Pulmonary artery endothelial cell (primary cell): ENCODE results near the gene MED6. TPM values are rescaled to one million over a fixed set of nuclear protein-coding genes. Genes with fewer than 3 reads are reported as not detected.

Experiments
- DNase-seq: peaks from one replicate; pipeline ENCODE4 v3.0.0-alpha.2; 2011; ENCODE audit warnings: low read depth, low spot score
- total RNA-seq: library from RNA; depleted of rRNA; stranded (reverse); fragments of >200 nt; gene quantifications from 2 replicates; pipeline ENCODE4 v1.2.3, GENCODE V29; 2014

Gene MED6
- total RNA-seq, 1 donor from 2014 or later: 25.3 TPM

DNA sequence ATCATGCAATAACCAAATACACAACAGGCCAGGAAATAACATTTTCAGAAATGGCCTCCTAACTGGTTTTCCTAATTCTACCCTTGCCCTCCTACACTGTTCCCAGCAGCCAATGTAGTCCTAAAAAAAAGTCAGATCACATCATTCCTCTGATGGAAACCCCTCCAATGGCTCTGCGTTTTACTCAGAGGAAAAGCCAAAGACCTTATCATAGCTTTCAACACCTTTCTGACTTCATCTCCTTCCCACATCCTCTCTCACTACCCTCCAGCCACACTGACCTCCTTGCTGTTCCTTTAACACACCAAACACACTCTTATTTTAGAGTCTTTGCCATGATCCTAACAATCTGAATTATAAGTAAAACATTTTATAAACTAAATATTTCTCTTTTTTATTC is 1.1 kb downstream of the MED6 start:
- no peak for DNase-seq

DNA sequence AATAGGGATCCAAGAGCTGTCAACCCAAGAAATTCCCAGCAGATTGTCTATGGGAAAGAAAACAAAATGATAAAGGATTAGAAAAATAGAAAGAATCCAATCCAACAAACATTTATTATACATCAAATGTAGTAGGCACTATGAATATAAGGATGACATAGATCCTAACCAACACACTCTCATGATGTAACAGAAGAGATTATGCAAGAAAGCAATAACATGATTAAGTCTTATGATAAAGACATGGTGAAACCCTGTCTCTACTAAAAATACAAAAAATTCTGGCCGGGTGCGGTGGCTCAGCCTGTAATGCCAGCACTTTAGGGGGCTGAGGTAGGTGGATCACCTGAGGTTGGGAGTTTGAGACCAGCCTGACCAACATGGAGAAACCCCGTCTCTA is 2.7 kb downstream of the MED6 start:
- no peak for DNase-seq

DNA sequence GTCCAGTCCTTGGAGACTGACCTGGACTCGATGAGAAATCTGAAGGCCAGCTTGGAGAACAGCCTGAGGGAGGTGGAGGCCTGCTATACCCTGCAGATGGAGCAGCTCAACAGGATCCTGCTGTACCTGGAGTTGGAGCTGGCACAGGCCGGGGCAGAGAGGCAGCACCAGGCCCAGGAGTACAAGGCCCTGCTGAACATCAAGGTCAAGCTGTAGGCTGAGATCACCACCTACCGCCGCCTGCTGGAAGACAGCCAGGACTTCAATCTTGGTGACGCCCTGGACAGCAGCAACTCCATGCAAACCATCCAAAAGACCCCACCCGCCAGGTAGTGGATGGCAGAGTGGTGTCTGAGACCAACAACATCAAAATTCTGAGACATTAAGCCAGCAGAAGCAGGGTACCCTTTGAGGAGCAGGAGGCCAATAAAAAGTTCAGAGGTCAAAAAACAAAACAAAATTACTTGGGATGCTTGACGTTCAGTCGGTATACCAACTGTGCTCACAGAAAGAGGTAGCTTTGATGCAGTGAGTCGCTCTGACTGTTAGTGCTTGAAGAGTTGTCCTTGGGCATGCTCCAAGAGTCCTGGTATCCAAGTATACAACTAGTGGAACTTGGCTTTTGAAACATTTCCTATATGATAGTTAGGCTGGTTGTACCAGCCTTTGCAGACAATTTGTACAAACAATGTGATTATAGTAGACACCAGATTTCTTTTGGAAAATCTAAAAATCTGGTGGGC is 4.8 kb downstream of the MED6 start:
- DNase-seq: no peak

DNA sequence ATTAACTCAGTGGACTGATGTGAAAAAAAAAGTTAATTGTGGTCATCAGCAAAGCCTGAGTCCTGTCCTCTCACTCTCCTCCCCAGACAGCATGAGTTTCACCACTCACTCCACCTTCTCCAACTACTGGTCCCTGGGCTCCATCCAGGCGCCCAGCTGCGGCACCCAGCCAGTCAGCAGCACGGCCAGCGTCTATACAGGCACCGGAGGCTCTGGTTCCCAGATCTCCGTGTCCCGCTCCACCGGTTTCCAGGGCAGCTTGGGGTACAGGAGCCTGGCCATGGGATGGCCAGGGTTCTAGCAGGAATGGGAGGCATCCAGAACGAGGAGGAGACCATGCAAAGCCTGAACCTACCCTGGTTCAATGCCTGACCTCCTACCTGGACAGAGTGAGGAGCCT is 6.0 kb downstream of the MED6 start:
- DNase-seq: no peak

DNA sequence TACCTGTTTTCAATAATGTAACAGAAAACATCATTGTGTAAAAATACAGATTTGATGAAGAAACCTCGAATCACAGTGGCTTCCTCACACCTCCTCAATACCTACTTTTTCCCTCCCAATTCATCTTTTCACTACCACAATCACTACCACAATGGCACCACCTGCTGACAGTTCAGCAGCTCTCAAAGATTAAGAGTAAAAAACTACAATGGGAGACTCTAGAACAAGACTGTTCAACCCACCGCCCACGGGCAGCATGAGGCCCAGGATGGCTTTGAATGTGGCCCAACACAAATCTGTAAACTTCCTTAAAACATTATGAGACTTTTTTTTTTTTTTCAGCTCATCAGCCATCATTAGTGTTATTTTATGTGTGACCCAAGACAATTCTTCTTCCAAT is 15.2 kb downstream of the MED6 start:
- no peak for DNase-seq

DNA sequence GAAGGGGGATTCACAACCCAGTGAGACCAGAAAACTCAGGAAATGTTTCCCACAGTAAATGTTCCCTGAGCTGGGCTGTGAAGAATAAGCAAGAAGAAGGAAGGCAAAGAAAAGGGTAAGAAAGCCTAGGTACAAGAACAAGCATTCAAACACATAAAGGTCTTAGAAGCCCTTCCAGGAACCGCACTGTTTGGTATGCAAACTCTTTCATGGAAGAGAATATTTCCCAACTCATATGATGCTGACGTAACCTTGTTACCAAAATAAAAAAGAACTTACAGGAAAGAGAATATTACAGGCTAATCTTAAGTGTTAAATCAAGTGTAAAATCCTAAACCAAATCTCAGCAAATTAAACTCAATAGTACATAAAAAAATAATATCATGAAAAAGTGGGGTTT is 23.6 kb downstream of the MED6 start:
- no peak for DNase-seq

DNA sequence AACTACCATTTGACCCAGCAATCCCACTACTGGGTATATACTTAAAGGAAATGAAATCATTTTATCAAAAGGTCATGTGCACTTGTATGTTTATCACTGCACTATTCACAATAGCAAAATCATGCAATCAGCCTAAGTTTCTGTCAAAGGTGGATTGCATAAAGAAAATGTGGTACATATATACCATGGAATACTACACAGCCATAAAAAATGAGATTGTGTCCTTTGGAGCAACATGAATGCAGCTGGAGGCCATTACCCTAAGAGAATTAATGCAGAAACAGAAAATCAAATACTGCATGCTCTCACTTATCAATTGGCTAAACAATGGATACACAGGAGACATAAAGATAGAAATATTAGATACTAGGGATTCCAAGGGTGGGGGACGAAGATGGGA is 27.4 kb downstream of the MED6 start:
- no peak for DNase-seq

DNA sequence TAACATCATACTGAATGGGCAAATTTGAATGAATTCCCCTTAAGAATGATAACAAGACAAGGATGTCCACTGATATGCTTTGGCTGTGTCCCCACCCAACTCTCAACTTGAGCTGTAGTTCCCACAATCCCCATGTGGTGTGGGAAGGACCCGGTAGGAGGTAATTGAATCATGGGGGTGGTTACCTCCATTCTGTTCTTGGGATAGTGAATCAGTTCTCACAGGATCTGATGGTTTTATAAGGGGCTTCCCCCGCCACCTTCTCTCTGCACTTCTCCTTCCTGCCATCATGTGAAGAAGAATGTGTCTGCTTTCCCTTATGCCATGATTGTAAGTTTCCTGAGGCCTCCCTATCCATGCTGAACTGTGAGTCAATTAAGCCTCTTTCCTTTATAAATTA is 29.3 kb downstream of the MED6 start:
- DNase-seq: no peak

DNA sequence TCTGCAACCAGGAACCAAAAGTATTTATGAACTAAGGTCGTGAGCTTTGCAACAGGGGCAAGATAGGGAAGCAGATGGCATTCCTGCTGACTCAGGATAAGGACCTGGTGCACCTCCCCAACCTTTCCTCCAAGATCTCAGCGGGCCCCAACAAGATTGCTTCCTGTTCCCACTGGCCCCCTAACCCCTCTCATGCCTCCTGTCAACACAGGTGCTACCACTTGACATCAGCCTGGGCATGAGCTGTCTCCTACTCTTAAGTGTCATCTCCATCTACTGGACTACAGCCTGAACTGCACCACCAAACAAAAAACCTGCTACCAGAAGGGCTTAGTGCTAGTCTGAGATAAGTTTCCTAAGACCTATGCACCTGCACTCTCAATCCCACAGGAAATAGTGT is 32.7 kb downstream of the MED6 start:
- peak; percentile 1 for DNase-seq

DNA sequence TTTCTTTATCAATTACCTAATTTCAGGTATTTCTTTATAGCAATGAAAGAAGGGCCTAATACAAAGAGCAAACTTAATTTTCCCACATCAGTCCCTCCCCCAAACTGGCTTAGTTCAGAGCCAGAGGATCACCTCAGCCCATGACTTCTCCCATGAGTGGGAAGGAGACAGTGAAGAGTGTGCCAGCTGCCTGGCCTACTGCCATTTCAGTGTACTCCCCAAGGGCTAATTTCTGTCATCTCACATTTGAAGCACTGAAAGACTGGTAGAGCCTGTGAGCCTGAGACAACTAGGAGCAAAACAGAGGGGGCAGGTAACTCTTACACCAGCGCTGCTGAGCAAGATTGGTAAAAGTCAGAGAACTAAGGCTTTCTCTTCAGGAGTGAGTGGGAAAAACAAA is 36.6 kb downstream of the MED6 start:
- DNase-seq: no peak

DNA sequence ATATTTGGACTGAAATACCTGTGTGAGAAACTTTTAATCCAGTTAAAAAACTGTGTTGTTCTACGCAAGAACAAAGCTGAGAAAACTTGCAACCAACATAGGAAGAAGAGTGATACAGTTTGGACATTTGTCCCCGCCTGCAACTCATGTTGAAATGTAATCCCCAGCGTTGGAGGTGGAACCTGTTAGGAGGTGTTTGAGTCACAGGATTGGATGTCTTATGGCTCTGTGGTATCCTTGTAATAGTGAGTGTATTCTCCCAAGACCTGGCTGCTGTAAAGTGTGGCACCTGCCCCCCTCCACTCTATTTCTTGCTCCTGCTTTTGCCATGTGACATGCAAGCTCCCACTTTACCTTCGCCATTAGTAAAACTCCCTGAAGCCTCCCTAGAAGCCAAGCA is 37.0 kb downstream of the MED6 start:
- DNase-seq: no peak

DNA sequence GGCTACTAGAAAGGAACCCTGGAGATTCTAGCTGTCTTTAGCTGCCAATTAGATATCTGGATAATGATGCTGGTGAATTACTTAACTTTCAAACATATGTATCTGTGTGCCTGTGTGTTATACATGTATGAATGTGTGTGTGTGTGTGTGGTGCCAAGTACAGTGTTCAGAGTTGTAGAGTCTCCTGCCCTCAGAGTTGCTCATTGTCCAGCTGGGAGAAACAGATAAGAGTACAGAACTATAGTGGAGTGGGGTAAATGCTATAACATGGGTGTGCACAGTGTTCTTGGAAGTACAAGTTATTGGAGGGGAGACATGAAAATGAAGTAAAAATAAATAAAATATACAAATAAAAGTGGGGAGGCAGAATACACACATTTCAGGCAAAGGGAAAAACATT is 42.1 kb downstream of the MED6 start:
- DNase-seq: no peak

DNA sequence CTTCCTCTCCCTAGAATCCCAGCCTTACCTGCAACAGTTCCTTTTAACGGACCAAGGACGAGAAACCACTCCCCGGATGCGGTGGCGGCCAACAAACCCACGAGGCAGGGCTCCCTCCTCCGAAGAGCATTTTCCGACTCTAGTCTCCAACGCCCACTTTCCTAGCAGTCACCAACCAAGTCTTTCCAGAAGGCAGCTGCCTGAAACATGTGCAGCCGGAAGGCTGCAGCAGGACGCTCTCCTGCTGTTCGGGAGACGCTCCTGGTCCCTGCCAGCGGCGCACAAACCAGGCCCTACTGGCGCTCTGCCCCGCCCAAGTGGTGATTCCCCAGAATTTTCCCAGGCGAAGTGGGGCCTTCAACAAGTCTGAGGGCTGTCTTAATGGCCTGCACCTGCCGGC is 44.6 kb downstream of the MED6 start:
- no peak for DNase-seq

DNA sequence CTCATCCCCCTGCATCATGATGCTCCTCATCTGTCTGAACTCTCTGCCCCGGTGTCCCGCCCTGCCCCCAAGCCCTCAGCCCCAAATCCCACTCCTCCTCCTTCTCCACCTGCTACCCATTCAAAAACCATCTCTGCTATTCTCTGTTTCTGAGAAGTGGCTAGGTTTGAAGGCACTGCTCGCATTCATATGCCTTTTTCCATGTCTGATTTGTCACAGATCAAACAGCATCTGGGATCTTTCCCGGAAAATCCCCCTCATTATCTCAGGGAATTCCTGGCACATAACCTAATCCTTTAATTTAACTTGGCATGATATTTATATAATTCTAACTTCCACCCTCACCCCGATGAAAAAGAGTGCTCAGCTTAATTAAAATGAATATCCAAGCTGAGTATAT is 62.4 kb downstream of the MED6 start:
- no peak for DNase-seq

DNA sequence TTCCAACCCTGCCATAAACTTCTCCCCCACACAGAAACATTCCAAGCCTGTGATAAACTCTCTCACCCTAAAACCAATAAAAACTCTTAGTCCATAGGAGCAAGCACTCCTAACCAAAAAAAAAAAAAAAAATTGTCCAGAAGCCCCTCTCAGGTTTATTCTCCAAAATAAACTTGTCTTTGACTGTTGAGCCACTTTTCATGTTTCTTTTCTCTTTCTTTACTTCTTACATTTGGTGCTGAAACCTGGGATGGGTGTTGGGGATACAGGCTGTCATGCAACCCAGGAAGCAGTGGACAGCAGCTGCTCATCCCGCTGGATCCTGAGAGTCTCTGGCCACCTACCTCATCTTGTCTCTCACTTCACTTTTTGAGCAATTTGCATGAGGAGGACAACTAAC is 63.6 kb downstream of the MED6 start:
- no peak for DNase-seq

DNA sequence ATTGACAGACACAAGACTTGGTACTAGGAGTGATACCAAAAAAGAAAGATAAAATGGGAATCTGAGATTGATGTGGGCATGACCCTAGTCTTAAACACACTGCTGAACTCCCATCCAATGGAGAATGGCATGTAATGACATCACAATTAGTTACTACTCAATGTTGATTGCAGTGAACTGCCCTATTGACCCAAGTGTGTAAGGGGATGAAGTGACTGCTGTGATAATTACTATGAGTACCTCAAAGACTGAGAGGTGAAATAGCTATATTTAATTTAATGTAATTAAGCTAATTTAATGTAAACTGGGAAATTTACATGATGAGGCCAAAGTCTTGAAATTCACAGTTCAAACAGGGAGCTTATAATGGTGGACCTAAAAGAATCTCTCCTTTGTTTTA is 65.6 kb downstream of the MED6 start, which contains the start of gene ADAM20:
Gene ADAM20 (minus strand): TSS at position 101 of the 400 bp plus-strand sequence. CDS start 10,247 bp downstream, outside the sequence.
- DNase-seq: no peak

Other genes starting within 250 kb of the MED6 start
- gene COX16, start 241.0 kb downstream of the MED6 start, total RNA-seq: 41.0 and 42.2 TPM in 2 replicates
- 18.8 and 23.4 TPM in 2 replicates for gene SYNJ2BP, start 183.6 kb downstream of the MED6 start, total RNA-seq
- 0.28 and 0.40 TPM in 2 replicates for gene ADAM21, start 148.5 kb downstream of the MED6 start, total RNA-seq
- 0.26 and 0.46 TPM in 2 replicates for gene ADAM20, start 65.7 kb downstream of the MED6 start, total RNA-seq
- gene TTC9, start 41.3 kb upstream of the MED6 start, total RNA-seq: 0.07 and 0.13 TPM in 2 replicates
- under 0.01 and 0.04 TPM in 2 replicates for gene MAP3K9, start 208.9 kb upstream of the MED6 start, total RNA-seq